ENCODE data around the gene SH2B3.

DNA sequence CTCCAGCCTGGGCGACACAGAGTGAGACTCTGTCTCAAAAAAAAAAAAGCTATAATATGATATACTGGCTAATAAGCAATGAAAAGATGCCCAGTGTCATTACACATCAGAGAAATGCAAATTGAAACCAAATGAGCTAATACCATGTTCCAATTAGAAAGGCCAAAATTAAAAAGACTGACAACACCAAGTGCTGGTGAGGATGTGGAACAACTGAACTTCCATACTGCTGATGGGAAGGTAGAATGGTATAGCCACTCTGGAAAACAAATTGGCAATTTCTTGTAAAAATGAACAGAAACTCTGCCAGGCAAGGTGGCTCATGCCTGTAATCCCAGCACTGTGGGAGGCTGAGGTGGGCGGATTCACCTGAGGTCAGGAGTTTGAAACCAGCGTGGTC lies 28.3 kb upstream of the SH2B3 start:
- TF ChIP-seq, protein P1, sequence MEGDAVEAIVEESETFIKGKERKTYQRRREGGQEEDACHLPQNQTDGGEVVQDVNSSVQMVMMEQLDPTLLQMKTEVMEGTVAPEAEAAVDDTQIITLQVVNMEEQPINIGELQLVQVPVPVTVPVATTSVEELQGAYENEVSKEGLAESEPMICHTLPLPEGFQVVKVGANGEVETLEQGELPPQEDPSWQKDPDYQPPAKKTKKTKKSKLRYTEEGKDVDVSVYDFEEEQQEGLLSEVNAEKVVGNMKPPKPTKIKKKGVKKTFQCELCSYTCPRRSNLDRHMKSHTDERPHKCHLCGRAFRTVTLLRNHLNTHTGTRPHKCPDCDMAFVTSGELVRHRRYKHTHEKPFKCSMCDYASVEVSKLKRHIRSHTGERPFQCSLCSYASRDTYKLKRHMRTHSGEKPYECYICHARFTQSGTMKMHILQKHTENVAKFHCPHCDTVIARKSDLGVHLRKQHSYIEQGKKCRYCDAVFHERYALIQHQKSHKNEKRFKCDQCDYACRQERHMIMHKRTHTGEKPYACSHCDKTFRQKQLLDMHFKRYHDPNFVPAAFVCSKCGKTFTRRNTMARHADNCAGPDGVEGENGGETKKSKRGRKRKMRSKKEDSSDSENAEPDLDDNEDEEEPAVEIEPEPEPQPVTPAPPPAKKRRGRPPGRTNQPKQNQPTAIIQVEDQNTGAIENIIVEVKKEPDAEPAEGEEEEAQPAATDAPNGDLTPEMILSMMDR (IDR thresholded peaks at IDR 0.05), result no peak
- TF ChIP-seq EZH2 (IDR thresholded peaks at IDR 0.05), result no peak
